ENCODE data around the gene MDC1. TPM values are rescaled to one million over a fixed set of nuclear protein-coding genes. Genes with fewer than 3 reads are reported as not detected.

Gene MDC1
- total RNA-seq, 2 experiments from 2014 or later = 79.5 to 88.7 TPM

DNA sequence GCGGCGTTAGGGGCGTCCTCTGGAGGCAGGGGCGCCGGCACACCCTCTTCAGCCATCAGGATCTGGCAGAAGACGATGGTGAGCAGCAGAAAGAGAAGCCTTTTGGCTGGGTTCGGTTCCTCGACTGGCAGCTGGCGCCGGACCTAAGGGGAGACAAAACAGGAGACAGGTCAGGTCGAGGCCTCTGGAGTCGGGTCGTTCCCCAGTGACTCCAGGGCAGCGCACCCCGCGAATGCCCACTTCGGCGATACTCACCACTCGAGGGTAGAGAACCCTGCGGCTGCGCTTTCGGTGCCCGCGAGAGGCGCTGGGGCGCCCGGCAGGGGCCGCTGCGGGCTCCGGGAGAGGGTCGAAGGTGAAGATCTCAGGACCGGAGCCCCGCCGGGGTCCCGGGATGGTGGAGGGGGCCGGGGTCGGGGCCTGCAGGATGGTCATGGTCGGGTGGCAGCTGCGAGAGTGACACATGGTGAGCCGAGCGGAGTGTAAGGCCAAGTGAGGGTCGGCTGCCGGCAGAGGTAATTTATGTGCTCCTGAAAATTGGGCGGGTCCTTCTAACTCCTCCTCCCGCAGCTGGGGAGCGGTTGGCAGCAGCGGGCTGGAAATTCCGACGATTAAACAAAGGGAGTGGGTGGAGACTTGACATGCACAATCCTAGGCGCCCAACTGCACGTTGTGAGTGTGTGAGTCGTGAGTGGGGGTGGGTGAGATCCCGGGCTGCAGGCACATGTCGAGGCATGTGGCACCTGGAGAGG lies 27.1 kb upstream of the MDC1 start, which contains the start of gene IER3:
IER3 (minus strand) TSS at position 494 of the 752 bp plus-strand sequence; CDS start at position 465, 29 bp downstream.
- Mint-ChIP-seq H3K4me1 (ENCODE audit: low read depth) (peaks cover 57% of the 10 kb centered on the region), H3K27ac (peak within 1 kb of the TSS; percentile 97), H3K4me3 (peak within 1 kb of the TSS; percentile 99), H3K36me3 (peaks cover 47% of the 10 kb centered on the region), H3K27me3 (no peaks in the 10 kb centered on the region), H3K9me3 (no peaks in the 10 kb centered on the region)
- DNase-seq = peak; percentile 91
- ChIA-PET CTCF (interaction anchor here (0.7 to 2.5 kb wide), 14 partner anchors 9 to 336 kb away, joined by 3 to 7 read pairs (median 4); partner anchors contain the start of gene VARS2), POLR2A (interaction anchor here (0.7 to 4.0 kb wide), 22 partner anchors 8 to 252 kb away, joined by 3 to 47 read pairs (median 6); partner anchors contain the start of gene MDC1)
- intact Hi-C loops (cut with micrococcal nuclease) = loop anchor here (1.0 to 5.0 kb wide), 4 partner anchors 9 to 257 kb away; partner anchors contain the start of gene HLA-E

DNA sequence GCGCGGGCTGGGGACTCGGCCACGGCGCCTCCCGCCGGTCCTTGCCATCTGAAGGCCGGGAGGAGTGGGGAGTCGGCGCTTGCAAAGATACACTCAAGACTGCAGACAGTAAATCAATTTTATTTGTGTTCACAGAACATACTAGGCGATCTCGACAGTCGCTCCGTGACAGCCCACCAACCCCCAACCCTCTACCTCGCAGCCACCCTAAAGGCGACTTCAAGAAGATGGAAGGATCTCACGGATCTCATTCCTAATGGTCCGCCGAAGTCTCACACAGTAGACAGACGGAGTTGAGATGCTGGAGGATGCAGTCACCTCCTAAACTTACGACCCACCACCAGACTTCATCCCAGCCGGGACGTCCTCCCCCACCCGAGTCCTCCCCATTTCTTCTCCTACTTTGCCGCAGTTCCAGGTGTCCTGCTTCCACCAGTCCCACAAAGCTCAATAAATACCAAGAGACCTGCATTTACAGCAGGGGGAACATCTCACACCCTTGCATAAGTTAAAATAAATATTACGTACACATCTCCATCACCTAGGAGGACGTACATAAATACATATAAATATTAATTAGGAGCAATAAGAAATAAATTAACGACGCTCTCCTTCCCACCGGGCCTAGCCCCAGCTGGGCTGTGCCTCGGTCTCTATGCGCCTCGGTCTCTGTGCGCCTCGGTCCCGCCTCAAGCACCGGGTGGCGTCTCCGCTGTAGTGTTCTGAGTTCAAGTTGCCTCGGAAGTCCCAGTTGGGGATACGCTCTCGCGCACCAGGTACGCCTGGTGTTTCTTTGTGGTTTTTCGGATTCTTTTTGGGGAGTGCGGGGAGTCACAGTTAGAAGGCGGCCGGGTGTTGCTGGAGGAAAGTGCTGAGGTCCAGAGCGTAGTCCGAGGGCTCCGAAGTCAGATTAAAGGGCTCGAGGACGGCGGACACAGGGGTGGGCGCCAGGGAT lies 26.3 kb upstream of the MDC1 start:
- POLR2A ChIA-PET = interaction anchor here (0.8 to 4.0 kb wide), 19 partner anchors 8 to 133 kb away, joined by 3 to 47 read pairs (median 6); partner anchors contain the start of gene MDC1
- H3K36me3 Mint-ChIP-seq = peaks cover 55% of the 10 kb centered on the region

DNA sequence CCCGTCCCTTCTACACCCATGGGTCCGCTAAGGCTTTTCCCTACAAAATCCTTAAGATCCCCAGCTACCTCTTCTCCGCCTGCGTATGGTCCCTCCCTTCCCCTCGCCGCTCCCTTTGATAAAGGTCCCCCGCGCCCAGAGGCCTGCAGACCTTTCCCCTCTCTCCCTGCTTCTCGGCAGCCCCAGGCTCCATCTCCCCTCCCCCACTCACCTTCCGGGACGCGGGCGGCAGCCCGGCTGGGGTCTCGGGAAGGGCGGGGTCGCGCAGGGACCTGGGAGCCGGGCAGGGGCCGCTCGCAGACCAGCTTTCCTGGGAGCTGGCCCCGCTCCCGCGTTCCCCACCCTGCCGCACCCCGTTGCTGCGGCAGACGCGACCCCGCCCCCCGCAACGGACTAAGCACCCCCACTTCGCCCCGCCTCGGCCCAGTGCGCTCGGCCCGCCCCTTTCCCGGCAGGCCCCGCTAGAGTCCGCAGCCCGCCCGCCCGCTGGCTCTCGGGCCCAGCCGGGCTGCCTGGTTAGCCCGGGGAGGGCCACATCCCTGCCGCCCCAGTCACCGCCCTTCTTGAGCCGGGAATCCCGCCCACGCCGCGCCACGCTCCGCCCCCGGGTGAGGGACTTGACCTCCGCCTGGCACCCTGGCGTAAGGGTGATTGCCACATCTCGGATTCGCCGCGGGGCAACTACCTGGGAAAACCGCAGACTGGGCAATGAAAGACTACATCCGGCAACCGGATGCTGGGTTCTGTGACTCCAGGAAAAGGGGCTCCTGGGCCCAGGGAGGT lies 25.4 kb upstream of the MDC1 start, which contains the start of gene FLOT1:
FLOT1 (minus strand) TSS at position 372 of the 783 bp plus-strand sequence. CDS start 498 bp downstream, outside the sequence.
- CTCF ChIA-PET = interaction anchor here (0.9 to 3.4 kb wide), 5 partner anchors 12 to 171 kb away, joined by 3 to 19 read pairs (median 7); no protein-coding TSS in a partner anchor
- Mint-ChIP-seq H3K4me3 (peak within 1 kb of the TSS; percentile 99), H3K36me3 (peaks cover 61% of the 10 kb centered on the region), H3K27me3 (no peaks in the 10 kb centered on the region), H3K9me3 (no peaks in the 10 kb centered on the region), H3K4me1 (ENCODE audit: low read depth) (peaks cover 62% of the 10 kb centered on the region), H3K27ac (peak within 1 kb of the TSS; percentile 97)
- intact Hi-C loops (cut with micrococcal nuclease) = loop anchor here (1.0 to 5.0 kb wide), 5 partner anchors 25 to 255 kb away; partner anchors contain the start of genes HLA-E and MDC1
- POLR2A ChIA-PET = interaction anchor here (0.7 to 4.0 kb wide), 14 partner anchors 8 to 171 kb away, joined by 3 to 47 read pairs (median 6); partner anchors contain the start of gene VARS2
- DNase-seq = peak; percentile 99

More for the DNA sequence above, 26.3 kb upstream of the MDC1 start:
- Mint-ChIP-seq H3K4me1 (ENCODE audit: low read depth) (peaks cover 63% of the 10 kb centered on the region), H3K27me3 (no peaks in the 10 kb centered on the region), H3K9me3 (no peaks in the 10 kb centered on the region), H3K4me3 (peak overlapping the region; percentile 99), H3K27ac (peak overlapping the region; percentile 97)
- intact Hi-C loops (cut with micrococcal nuclease) = loop anchor here (1.0 to 5.0 kb wide), 6 partner anchors 8 to 256 kb away; partner anchors contain the start of gene HLA-E
- DNase-seq = peak; percentile 64
- CTCF ChIA-PET = interaction anchor here (0.6 to 3.4 kb wide), 9 partner anchors 8 to 85 kb away, joined by 3 to 19 read pairs (median 4); no protein-coding TSS in a partner anchor

DNA sequence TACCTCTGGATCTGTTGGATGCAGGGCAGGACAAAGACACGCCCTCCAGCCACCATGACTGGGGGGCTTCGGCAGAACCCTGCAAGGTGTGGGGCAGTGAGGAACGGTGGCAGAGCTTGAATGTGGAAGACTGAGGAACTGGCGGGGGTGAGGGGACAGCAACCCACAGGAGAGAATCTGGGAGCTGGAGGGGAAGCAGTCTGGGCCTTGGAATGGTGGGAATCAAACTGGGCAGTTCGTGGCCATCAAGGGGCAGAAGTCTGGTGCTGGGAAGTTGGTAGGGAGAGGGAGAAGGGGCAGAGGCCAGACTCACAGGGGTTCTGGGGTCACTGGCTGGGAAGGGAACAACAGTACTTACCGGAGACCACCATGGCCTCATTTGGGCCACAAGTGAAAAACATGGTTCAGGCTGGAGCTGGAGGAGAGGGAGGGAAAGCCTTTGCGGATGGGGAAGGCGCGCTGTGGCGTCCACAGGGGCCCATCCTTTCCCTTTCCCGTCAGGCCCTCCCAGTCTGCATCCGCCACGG lies 24.8 kb upstream of the MDC1 start:
- Mint-ChIP-seq H3K9me3 (no peaks in the 10 kb centered on the region), H3K27me3 (no peaks in the 10 kb centered on the region), H3K4me3 (peak overlapping the region; percentile 99), H3K36me3 (peaks cover 67% of the 10 kb centered on the region), H3K27ac (peak overlapping the region; percentile 97), H3K4me1 (ENCODE audit: low read depth) (peaks cover 65% of the 10 kb centered on the region)
- ChIA-PET CTCF (interaction anchor here (0.8 to 3.4 kb wide), 4 partner anchors 11 to 171 kb away, joined by 3 to 19 read pairs (median 6); no protein-coding TSS in a partner anchor), POLR2A (interaction anchor here (0.5 to 4.0 kb wide), 10 partner anchors 10 to 843 kb away, joined by 3 to 47 read pairs (median 4); partner anchors contain the start of gene VARS2)
- DNase-seq = no peak
- intact Hi-C loops (cut with micrococcal nuclease) = loop anchor here (1.0 to 5.0 kb wide), 3 partner anchors 25 to 255 kb away; partner anchors contain the start of genes HLA-E and MDC1

DNA sequence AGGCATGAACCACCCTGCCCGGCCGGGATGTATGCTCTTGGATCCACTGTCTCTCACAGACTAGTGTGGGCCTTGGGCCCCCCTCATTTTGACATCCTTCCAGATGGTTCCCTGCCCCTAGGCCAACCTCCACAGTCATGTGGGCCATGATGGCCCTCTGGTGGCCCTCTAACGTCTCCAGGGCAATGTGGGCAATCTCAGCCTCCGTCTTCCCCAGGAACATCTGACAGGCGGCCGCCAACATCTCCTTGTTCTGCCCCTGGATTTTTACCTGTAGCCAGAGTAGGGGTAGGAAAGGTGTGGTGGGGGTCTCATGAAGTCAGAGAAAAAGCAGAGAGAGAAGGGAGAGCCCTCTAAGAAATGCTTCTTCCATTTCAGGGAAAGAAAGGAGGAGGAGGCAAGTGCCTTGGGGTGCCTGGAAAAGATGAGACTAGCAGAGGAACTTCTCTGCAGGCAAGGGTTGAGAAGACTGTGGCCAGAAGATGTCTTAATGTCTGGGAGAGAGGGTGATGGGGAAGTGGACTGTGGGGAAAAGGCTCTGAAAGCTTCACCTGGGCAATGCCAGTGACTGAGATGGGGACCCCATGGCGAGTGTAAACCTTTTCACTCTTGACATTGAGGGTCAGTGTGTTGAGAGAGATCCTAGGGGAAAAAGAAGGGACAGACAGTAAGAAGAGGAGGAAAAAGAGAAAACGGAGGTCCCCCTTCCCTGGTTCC lies 24.1 kb upstream of the MDC1 start:
- Mint-ChIP-seq H3K4me1 (ENCODE audit: low read depth) (peaks cover 70% of the 10 kb centered on the region), H3K9me3 (no peaks in the 10 kb centered on the region), H3K36me3 (peaks cover 73% of the 10 kb centered on the region), H3K27me3 (no peaks in the 10 kb centered on the region), H3K27ac (peak overlapping the region; percentile 97), H3K4me3 (peak overlapping the region; percentile 99)
- no peak for DNase-seq
- ChIA-PET POLR2A (interaction anchor here (0.5 to 4.0 kb wide), 11 partner anchors 10 to 844 kb away, joined by 3 to 47 read pairs (median 4); partner anchors contain the start of gene MDC1), CTCF (interaction anchor here (0.8 to 3.4 kb wide), 5 partner anchors 11 to 172 kb away, joined by 3 to 19 read pairs (median 3); no protein-coding TSS in a partner anchor)
- intact Hi-C loops (cut with micrococcal nuclease) = loop anchor here (5.0 kb wide), 1 partner anchor 254 kb away; the partner anchor contains the start of gene HLA-E

DNA sequence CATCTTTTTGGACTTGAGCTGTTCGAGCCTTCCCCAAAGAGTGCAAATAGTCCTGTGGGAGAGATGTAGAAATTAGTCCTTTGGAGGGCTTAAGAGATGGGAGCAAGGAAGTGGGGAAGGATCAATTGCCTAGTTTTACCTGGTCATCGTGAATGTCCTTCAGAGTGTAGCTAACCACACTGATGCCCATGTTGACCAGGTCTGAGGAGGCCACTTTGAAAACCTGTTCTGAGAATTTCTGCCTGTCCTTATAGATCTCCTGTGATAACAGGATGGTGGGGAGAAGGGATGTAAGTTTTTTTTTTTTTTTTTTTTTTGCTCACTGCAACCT lies 23.4 kb upstream of the MDC1 start:
- no peak for DNase-seq
- intact Hi-C loops (cut with micrococcal nuclease) = loop anchor here (5.0 kb wide), 1 partner anchor 253 kb away; the partner anchor contains the start of gene HLA-E
- Mint-ChIP-seq H3K9me3 (no peaks in the 10 kb centered on the region), H3K4me3 (peak overlapping the region; percentile 18), H3K36me3 (peaks cover 80% of the 10 kb centered on the region), H3K4me1 (ENCODE audit: low read depth) (peaks cover 73% of the 10 kb centered on the region), H3K27ac (peak overlapping the region; percentile 69), H3K27me3 (no peaks in the 10 kb centered on the region)
- ChIA-PET CTCF (interaction anchor here (1.2 to 3.4 kb wide), 2 partner anchors 10 to 62 kb away, joined by 3 to 19 read pairs; no protein-coding TSS in a partner anchor), POLR2A (interaction anchor here (0.9 to 1.6 kb wide), 4 partner anchors 23 to 78 kb away, joined by 3 to 4 read pairs (median 3); partner anchors contain the start of gene MDC1)

DNA sequence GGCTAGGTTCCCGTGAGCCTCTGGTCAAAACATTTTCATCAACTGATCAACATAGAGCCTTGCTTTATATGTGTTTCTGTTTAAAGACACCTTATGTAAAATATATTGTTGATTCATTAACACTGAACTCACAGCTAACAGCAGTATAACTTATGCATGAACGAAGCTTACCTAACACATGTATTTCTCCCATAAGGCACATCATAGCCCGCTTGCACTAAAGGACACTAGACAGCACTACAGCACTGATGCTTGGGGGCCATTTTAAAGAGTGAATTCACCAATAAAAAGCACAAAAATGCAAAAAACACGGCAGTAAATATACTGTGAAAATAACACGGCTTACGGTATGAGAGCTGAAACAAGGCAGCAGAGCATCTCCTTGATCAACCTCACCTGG lies 21.5 kb upstream of the MDC1 start:
- no peak for DNase-seq
- ChIA-PET POLR2A (interaction anchor here (0.6 to 5.0 kb wide), 9 partner anchors 9 to 76 kb away, joined by 3 to 32 read pairs (median 4); no protein-coding TSS in a partner anchor), CTCF (interaction anchor here (0.9 to 24.6 kb wide), 7 partner anchors 16 to 255 kb away, joined by 3 to 628 read pairs (median 5); partner anchors contain the start of gene DHX16)
- no peaks in the 10 kb centered on the region for H3K27me3 Mint-ChIP-seq
- H3K4me3 Mint-ChIP-seq = no peak overlapping the region
- peaks cover 84% of the 10 kb centered on the region for H3K36me3 Mint-ChIP-seq
- H3K27ac Mint-ChIP-seq = no peak overlapping the region
- peaks cover 76% of the 10 kb centered on the region for H3K4me1 Mint-ChIP-seq (ENCODE audit: low read depth)
- intact Hi-C loops (cut with micrococcal nuclease) = loop anchor here (5.0 kb wide), 1 partner anchor 121 kb away; the partner anchor contains the start of genes MRPS18B and PPP1R10
- H3K9me3 Mint-ChIP-seq = no peaks in the 10 kb centered on the region

DNA sequence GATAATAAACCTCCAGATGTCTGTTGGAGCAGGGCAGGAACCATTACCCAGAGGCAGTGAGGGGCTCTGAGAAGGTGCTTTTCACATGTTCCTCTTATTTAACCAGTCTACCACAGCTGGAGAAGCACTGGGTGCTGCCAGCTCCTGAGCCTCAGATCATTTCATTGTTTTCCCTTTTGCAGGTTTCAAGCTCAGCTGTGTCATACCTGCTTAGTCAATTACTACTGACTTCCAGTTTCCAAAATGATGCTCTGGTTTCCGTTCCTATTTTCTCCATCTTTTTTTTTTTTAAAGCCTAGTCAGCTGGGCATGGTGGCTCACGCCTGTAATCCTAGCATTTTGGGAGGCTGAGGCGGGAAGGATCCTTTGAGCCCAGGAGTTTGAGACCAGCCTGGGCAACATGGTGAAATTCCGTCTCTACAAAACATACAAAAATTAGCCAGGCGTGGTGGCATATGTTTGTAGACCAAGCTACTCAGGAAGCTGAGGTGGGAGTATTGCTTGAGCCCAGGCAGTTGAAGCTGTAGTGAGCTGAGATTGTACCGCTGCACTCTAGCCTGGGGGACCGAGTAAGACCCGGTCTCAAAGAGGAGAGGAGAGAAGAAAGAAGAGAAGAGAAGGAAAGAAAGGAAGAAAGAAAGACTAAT lies 18.7 kb upstream of the MDC1 start:
- ChIA-PET CTCF (interaction anchor here (0.7 to 24.6 kb wide), 15 partner anchors 8 to 352 kb away, joined by 3 to 628 read pairs (median 5); partner anchors contain the start of genes DHX16 and IER3), POLR2A (interaction anchor here (0.7 to 5.0 kb wide), 15 partner anchors 8 to 147 kb away, joined by 3 to 32 read pairs (median 7); partner anchors contain the start of genes IER3 and MRPS18B)
- intact Hi-C loops (cut with micrococcal nuclease) = loop anchor here (1.0 to 5.0 kb wide), 4 partner anchors 9 to 141 kb away; partner anchors contain the start of genes IER3, MRPS18B and PPP1R10
- H3K9me3 Mint-ChIP-seq = no peaks in the 10 kb centered on the region
- H3K27ac Mint-ChIP-seq = peak overlapping the region; percentile 89
- no peaks in the 10 kb centered on the region for H3K27me3 Mint-ChIP-seq
- peaks cover 76% of the 10 kb centered on the region for H3K36me3 Mint-ChIP-seq
- peak overlapping the region; percentile 62 for H3K4me3 Mint-ChIP-seq
- H3K4me1 Mint-ChIP-seq (ENCODE audit: low read depth) = peaks cover 71% of the 10 kb centered on the region
- DNase-seq = peak; percentile 66
